IMR-90 (cell line): Measurements from ENCODE around the gene NOS1AP. TPM values are rescaled to one million over a fixed set of nuclear protein-coding genes. Genes with fewer than 3 reads are reported as not detected.

Experiments
- ATAC-seq: fragments of 200-7000 bp; cut with Tn5 transposase; 2 replicates; pipeline ENCODE4 v1.9.1; 2020; ENCODE audit warnings: low read depth, mild to moderate bottlenecking, moderate library complexity
- BruUV-seq: library from RNA; stranded (reverse); fragments of 400-500 nt; replicated peaks from 2 replicates; lab custom pipeline; 2021; lab: Mats Ljungman, UMichigan
- CTCF ChIA-PET: fragments of 300-600 bp; formaldehyde crosslinking; extraction: SDS; loops from one replicate; lab custom pipeline; 2021; ENCODE audit warnings: antibody characterized with exemption; lab: Yijun Ruan, JAX
- POLR2A ChIA-PET: fragments of 300-600 bp; sonication (Branson Sonifier 250); formaldehyde crosslinking; loops from one replicate; lab custom pipeline; 2022; ENCODE audit warnings: antibody characterized with exemption; ENCODE audit not compliant: unreplicated experiment; lab: Charles Lee
- DNase-seq: peaks from one replicate; pipeline ENCODE4 v3.0.0; 2013
- H2AFZ ChIP-seq: replicated peaks from 2 replicates; pipeline ENCODE3; 2013; ENCODE audit warnings: low read length, mild to moderate bottlenecking; ENCODE audit not compliant: poor library complexity
- H2AK5ac ChIP-seq: 2 replicates; pipeline ENCODE4 v1.6.1; 2013; ENCODE audit warnings: low read depth, low read length, inconsistent platforms
- H2AK9ac ChIP-seq: replicated peaks from 2 replicates; pipeline ENCODE3; 2013; ENCODE audit warnings: mild to moderate bottlenecking, low read depth, low read length, moderate library complexity; ENCODE audit not compliant: poor library complexity
- H2BK120ac ChIP-seq: 2 replicates; pipeline ENCODE4 v1.6.1; 2013; ENCODE audit warnings: low read depth, low read length, inconsistent platforms
- H2BK15ac ChIP-seq: 3 replicates; pipeline ENCODE4 v1.6.1; 2013; ENCODE audit warnings: low read depth, low read length, inconsistent platforms
- H2BK20ac ChIP-seq: 2 replicates; pipeline ENCODE4 v1.6.1; 2013; ENCODE audit warnings: low read depth, mild to moderate bottlenecking, inconsistent platforms, low read length, moderate library complexity
- H2BK5ac ChIP-seq: 2 replicates; pipeline ENCODE4 v1.6.1; 2013; ENCODE audit warnings: mild to moderate bottlenecking, low read depth, low read length, inconsistent platforms; ENCODE audit not compliant: poor library complexity, severe bottlenecking
- H3K14ac ChIP-seq: replicated peaks from 2 replicates; pipeline ENCODE4 v1.6.1; 2013; ENCODE audit warnings: low read depth, low read length, inconsistent platforms
- H3K18ac ChIP-seq: 2 replicates; pipeline ENCODE4 v1.6.1; 2013; ENCODE audit warnings: low read depth, low read length, control low read depth
- H3K23ac ChIP-seq: 2 replicates; pipeline ENCODE4 v1.6.1; 2013; ENCODE audit warnings: low read depth, low read length, inconsistent platforms
- H3K27ac ChIP-seq: 2 replicates; pipeline ENCODE4 v1.5.1; 2013; ENCODE audit warnings: mild to moderate bottlenecking, control low read depth, low read length; ENCODE audit not compliant: insufficient read depth
- H3K27me3 ChIP-seq: 2 replicates; pipeline ENCODE4 v1.6.1; 2013; ENCODE audit warnings: low read length; ENCODE audit not compliant: control insufficient read depth, insufficient read depth
- H3K36me3 ChIP-seq: 2 replicates; pipeline ENCODE4 v1.6.1; 2013; ENCODE audit warnings: low read length, mixed read lengths; ENCODE audit not compliant: control insufficient read depth, insufficient read depth
- H3K4ac ChIP-seq: 2 replicates; pipeline ENCODE4 v1.6.1; 2013; ENCODE audit warnings: low read depth, low read length, inconsistent platforms
- H3K4me1 ChIP-seq: 2 replicates; pipeline ENCODE4 v1.6.1; 2013; ENCODE audit warnings: low read length, mixed read lengths; ENCODE audit not compliant: control insufficient read depth, insufficient read depth
- H3K4me2 ChIP-seq: 2 replicates; pipeline ENCODE4 v1.6.1; 2013; ENCODE audit warnings: low read depth, mild to moderate bottlenecking, control low read depth, low read length, moderate library complexity
- H3K4me3 ChIP-seq: 2 replicates; pipeline ENCODE4 v1.5.1; 2013; ENCODE audit warnings: low read depth, mild to moderate bottlenecking, control low read depth, low read length, moderate library complexity; ENCODE audit not compliant: insufficient read depth
- H3K56ac ChIP-seq: 2 replicates; pipeline ENCODE4 v1.6.1; 2013; ENCODE audit warnings: low read length, inconsistent platforms; ENCODE audit not compliant: insufficient read depth; ENCODE audit errors: extremely low read depth
- H3K79me1 ChIP-seq, 2 experiments: 2 replicates each; pipeline ENCODE4 v1.6.1; 2013; ENCODE audit warnings: low read length in 2 of 2, inconsistent platforms in 1 of 2, low read depth in 1 of 2
- H3K9ac ChIP-seq: 2 replicates; pipeline ENCODE4 v1.6.1; 2013; ENCODE audit warnings: low read depth, low read length, control low read depth
- H3K9me1 ChIP-seq: 2 replicates; pipeline ENCODE4 v1.6.1; 2013; ENCODE audit warnings: low read length, inconsistent platforms; ENCODE audit not compliant: insufficient read depth
- H3K9me3 ChIP-seq: 2 replicates; pipeline ENCODE4 v1.6.1; 2013; ENCODE audit warnings: low read length; ENCODE audit not compliant: control insufficient read depth, insufficient read depth
- H4K20me1 ChIP-seq: 2 replicates; pipeline ENCODE4 v1.6.1; 2013; ENCODE audit warnings: low read length, inconsistent platforms; ENCODE audit not compliant: insufficient read depth
- H4K5ac ChIP-seq: 2 replicates; pipeline ENCODE4 v1.6.1; 2013; ENCODE audit warnings: mild to moderate bottlenecking, low read depth, low read length, control low read depth
- H4K8ac ChIP-seq, 2 experiments: 2 replicates each; pipeline ENCODE4 v1.6.1; 2013; ENCODE audit warnings: low read depth in 2 of 2, low read length in 2 of 2, control low read depth in 1 of 2, inconsistent platforms in 1 of 2
- H4K91ac ChIP-seq: 2 replicates; pipeline ENCODE4 v1.6.1; 2013; ENCODE audit warnings: low read depth, low read length, inconsistent platforms; ENCODE audit not compliant: insufficient read depth
- BHLHE40 ChIP-seq: fragments of 150-350 bp; IDR thresholded peaks from 2 replicates; pipeline ENCODE4 v1.6.1; 2016; ENCODE audit warnings: mild to moderate bottlenecking, low read depth, low read length
- CEBPB ChIP-seq: IDR thresholded peaks from 2 replicates; pipeline ENCODE4 v1.6.1; 2012; ENCODE audit warnings: low read depth, low read length, improper control_type of control experiment
- CHD1 ChIP-seq: IDR thresholded peaks from 2 replicates; pipeline ENCODE4 v1.6.1; 2012; ENCODE audit warnings: low read depth, low read length, improper control_type of control experiment
- CTCF ChIP-seq: conservative IDR thresholded peaks from 2 replicates; pipeline ENCODE4 v1.5.1; 2012; ENCODE audit warnings: mild to moderate bottlenecking, low read depth, low read length, improper control_type of control experiment
- ELK1 ChIP-seq: fragments of 150-350 bp; IDR thresholded peaks from 2 replicates; pipeline ENCODE4 v1.6.1; 2016; ENCODE audit warnings: low read depth, mild to moderate bottlenecking, low read length, moderate library complexity, borderline replicate concordance
- FOS ChIP-seq: fragments of 150-350 bp; IDR thresholded peaks from 2 replicates; pipeline ENCODE4 v1.6.1; 2016; ENCODE audit warnings: low read depth, low read length
- MAFK ChIP-seq: IDR thresholded peaks from 2 replicates; pipeline ENCODE4 v1.6.1; 2012; ENCODE audit warnings: low read depth, low read length, improper control_type of control experiment
- MAZ ChIP-seq: IDR thresholded peaks from 2 replicates; pipeline ENCODE4 v1.6.1; 2012; ENCODE audit warnings: low read depth, mild to moderate bottlenecking, low read length, improper control_type of control experiment, moderate library complexity, borderline replicate concordance
- MXI1 ChIP-seq: IDR thresholded peaks from 2 replicates; pipeline ENCODE4 v1.6.1; 2012; ENCODE audit warnings: low read depth, mild to moderate bottlenecking, low read length, moderate library complexity, borderline replicate concordance
- NFE2L2 ChIP-seq: fragments of 150-350 bp; IDR thresholded peaks from 2 replicates; pipeline ENCODE4 v1.6.1; 2016; ENCODE audit warnings: low read depth, mild to moderate bottlenecking, low read length
- POLR2A ChIP-seq: IDR thresholded peaks from 2 replicates; pipeline ENCODE4 v1.6.1; 2012; ENCODE audit warnings: mild to moderate bottlenecking, low read depth, low read length
- RAD21 ChIP-seq: IDR thresholded peaks from 2 replicates; pipeline ENCODE4 v1.6.1; 2012; ENCODE audit warnings: low read length, improper control_type of control experiment
- RCOR1 ChIP-seq: IDR thresholded peaks from 2 replicates; pipeline ENCODE4 v1.6.1; 2012; ENCODE audit warnings: mild to moderate bottlenecking, low read length, improper control_type of control experiment; ENCODE audit not compliant: insufficient replicate concordance
- RFX5 ChIP-seq: IDR thresholded peaks from 2 replicates; pipeline ENCODE4 v1.8.0; 2012; ENCODE audit warnings: low read depth, mild to moderate bottlenecking, low read length, moderate library complexity
- SMC3 ChIP-seq: fragments of 150-350 bp; IDR thresholded peaks from 2 replicates; pipeline ENCODE4 v1.6.1; 2016; ENCODE audit warnings: low read depth, mild to moderate bottlenecking, antibody characterized with exemption, low read length, moderate library complexity
- USF2 ChIP-seq: fragments of 150-350 bp; IDR thresholded peaks from 2 replicates; pipeline ENCODE4 v1.6.1; 2017; ENCODE audit warnings: mild to moderate bottlenecking, antibody characterized with exemption, low read length, low read depth
- WGBS, 2 experiments: methylation state at CpG; one replicate each; pipeline versions ENCODE4 v1.1.5 to v1.1.7; 2013; ENCODE audit warnings: missing lambda C conversion rate in 2 of 2; ENCODE audit not compliant: insufficient read length in 1 of 2; ENCODE audit errors: extremely low coverage in 2 of 2; 5-methylcytosine and 5-hydroxymethylcytosine counted together
- dilution Hi-C: fragments of 300-500 bp; cut with HindIII; formaldehyde crosslinking; loops from one replicate; pipeline ENCODE4 v1.14.3; 2018; ENCODE audit warnings: low sequenced_read_pairs; ENCODE audit not compliant: unreplicated experiment
- in situ Hi-C: fragments of 300-500 bp; cut with MboI; formaldehyde crosslinking; loops from 3 replicates; pipeline ENCODE4 v1.14.3; 2019; ENCODE audit warnings: low sequenced_read_pairs, inconsistent platforms, mixed read lengths
- intact Hi-C: fragments of 100-400 bp; cut with micrococcal nuclease; formaldehyde crosslinking; loops from 2 replicates; pipeline ENCODE4 v1.10.0; 2022
- polyA plus RNA-seq, 3 experiments: library from polyadenylated mRNA; depleted of rRNA; stranded (reverse); fragments of >200 nt; gene quantifications; 2 replicates each; pipeline ENCODE4 v1.2.3, GENCODE V29; 2012; ENCODE audit warnings: low replicate concordance in 1 of 3
- total RNA-seq: library from RNA; depleted of rRNA; stranded (reverse); fragments of >200 nt; gene quantifications from 2 replicates; pipeline ENCODE4 v1.2.3, GENCODE V29; 2012

NOS1AP gene
- total and polyA plus RNA-seq, 2 of the 4 experiments (the other 2 are of a cell fraction) = 0.18 to 0.19 TPM

GRCh38 chr1:162336621-162337285 is 267.3 kb downstream of the NOS1AP start:
- Histone ChIP-seq H4K5ac (no peak overlapping the region), H3K79me1 (no peaks in the 10 kb centered on the region), H2AK5ac (no peak overlapping the region), H3K27me3 (peaks cover 15% of the 10 kb centered on the region), H2BK120ac (no peak overlapping the region), H3K27ac (no peak overlapping the region), H3K18ac (no peak overlapping the region), H2BK15ac (no peak overlapping the region), H3K56ac (no peak overlapping the region), H2AK9ac (no peak overlapping the region), H4K8ac (no peak overlapping the region), H3K14ac (no peak overlapping the region), H2BK20ac (no peak overlapping the region), H3K4ac (no peak overlapping the region), H3K23ac (no peak overlapping the region), H3K4me2 (no peak overlapping the region), H4K91ac (no peak overlapping the region), H3K36me3 (no peaks in the 10 kb centered on the region), H4K20me1 (no peaks in the 10 kb centered on the region), H3K4me3 (no peak overlapping the region), H2BK5ac (no peak overlapping the region), H3K9me1 (no peaks in the 10 kb centered on the region), H3K9ac (no peak overlapping the region), H2AFZ (no peak overlapping the region), H3K4me1 (no peaks in the 10 kb centered on the region), H3K9me3 (no peaks in the 10 kb centered on the region)
- dilution Hi-C loops = no loop called here
- intact Hi-C loops = no loop called here
- BruUV-seq = no TSS peak
- TF ChIP-seq MXI1 = no peak
- TF ChIP-seq SMC3 = no peak
- TF ChIP-seq RAD21 = no peak
- TF ChIP-seq FOS = no peak
- TF ChIP-seq CTCF = no peak
- TF ChIP-seq MAZ = no peak
- no peak for TF ChIP-seq USF2
- no peak for TF ChIP-seq NFE2L2
- TF ChIP-seq POLR2A = no peak
- no peak for TF ChIP-seq CHD1
- TF ChIP-seq BHLHE40 = no peak
- no peak for TF ChIP-seq MAFK
- TF ChIP-seq CEBPB = no peak
- TF ChIP-seq RCOR1 = no peak
- no peak for TF ChIP-seq ELK1
- no peak for TF ChIP-seq RFX5
- no CpG with 5 or more reads among the region's 7 CpGs for WGBS, 2 experiments
- DNase-seq (no peak), ATAC-seq (no peak)
- in situ Hi-C loops = no loop called here
- CTCF ChIA-PET = no interaction called here
- POLR2A ChIA-PET = no interaction called here
